ENCODE results near the gene MRPL20.

MRPL20 gene

DNA sequence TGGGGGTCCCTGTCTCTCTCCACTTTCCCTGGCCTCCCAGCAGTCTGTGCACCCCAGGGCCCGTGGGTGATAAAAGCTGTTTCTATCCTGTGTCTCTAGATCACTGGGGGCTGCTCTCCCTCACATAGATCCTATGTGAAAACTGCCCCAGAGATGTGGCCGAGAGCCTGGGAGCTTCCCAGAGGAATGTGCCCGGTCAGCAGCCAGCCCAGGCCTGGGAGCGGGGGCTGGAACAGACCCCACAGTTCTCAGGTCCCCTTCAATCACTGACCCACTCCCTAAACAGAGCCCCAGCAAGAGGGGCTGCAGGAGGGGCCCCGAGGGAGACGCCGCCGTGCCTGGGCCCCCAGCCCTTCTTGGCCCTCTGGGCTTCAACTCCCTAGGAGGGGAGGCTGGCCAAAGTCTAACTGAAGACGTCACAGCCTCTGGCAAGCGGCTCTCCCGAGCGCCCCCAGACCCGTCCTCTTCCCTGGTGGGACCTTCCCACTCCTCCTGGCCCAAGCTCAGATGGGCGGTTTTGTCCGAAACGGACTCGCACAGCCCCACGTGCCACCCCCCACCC, 49.1 kb downstream of the MRPL20 start:
- TF ChIP-seq, protein P1, sequence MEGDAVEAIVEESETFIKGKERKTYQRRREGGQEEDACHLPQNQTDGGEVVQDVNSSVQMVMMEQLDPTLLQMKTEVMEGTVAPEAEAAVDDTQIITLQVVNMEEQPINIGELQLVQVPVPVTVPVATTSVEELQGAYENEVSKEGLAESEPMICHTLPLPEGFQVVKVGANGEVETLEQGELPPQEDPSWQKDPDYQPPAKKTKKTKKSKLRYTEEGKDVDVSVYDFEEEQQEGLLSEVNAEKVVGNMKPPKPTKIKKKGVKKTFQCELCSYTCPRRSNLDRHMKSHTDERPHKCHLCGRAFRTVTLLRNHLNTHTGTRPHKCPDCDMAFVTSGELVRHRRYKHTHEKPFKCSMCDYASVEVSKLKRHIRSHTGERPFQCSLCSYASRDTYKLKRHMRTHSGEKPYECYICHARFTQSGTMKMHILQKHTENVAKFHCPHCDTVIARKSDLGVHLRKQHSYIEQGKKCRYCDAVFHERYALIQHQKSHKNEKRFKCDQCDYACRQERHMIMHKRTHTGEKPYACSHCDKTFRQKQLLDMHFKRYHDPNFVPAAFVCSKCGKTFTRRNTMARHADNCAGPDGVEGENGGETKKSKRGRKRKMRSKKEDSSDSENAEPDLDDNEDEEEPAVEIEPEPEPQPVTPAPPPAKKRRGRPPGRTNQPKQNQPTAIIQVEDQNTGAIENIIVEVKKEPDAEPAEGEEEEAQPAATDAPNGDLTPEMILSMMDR (conservative IDR thresholded peaks at IDR 0.05; ENCODE audit: low read length) = no peak
- peak overlapping the region; percentile 93 for H3K4me3 ChIP-seq (ENCODE audit: low read length)
- no peak for DNase-seq (ENCODE audit: low read depth)

DNA sequence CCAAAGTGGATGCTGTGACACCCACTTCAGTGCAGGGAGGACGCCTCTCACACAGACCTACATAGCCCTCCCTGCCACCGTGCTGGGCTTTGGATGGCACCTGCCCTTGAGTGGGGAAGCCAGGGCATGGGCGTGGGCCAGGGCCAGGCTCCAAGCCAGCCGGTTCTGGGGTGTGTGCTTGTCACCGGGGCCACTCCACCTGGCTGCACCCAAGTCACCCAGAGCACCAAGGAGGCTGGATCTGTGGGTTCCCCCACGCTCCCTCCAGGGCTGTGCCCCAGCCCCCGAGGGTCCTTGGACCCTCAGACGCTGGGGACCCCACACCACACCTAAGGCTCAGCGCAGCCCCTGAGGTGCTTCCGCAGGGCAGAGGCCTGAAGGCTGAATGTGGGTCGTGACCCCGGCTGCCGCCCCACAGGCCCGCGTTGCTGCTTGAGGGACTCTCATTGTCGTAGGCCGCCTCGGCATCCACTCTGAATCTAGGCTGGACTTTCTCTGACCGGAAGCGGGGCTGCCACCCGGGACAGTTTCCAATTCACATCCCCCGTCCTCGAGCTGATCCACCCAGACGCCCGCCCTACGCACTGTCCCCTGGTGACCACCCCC, 50.2 kb downstream of the MRPL20 start:
- TF ChIP-seq, protein P1 (conservative IDR thresholded peaks at IDR 0.05; ENCODE audit: low read length) = no peak
- peak overlapping the region; percentile 93 for H3K4me3 ChIP-seq (ENCODE audit: low read length)
- no peak for DNase-seq (ENCODE audit: low read depth)

GRCh38 chr1:1356166-1356795, 50.8 kb downstream of the MRPL20 start:
- peak overlapping the region; percentile 93 for H3K4me3 ChIP-seq (ENCODE audit: low read length)
- TF ChIP-seq, protein P1 (conservative IDR thresholded peaks at IDR 0.05; ENCODE audit: low read length) = no peak
- no peak for DNase-seq (ENCODE audit: low read depth)

- H3K4me3 ChIP-seq (ENCODE audit: low read length) = peak overlapping the region; percentile 93
- TF ChIP-seq, protein P1 (conservative IDR thresholded peaks at IDR 0.05; ENCODE audit: low read length) = no peak
- DNase-seq (ENCODE audit: low read depth) = no peak
Observed at GRCh38 chr1:1355416-1355815, 51.7 kb downstream of the MRPL20 start.

DNA sequence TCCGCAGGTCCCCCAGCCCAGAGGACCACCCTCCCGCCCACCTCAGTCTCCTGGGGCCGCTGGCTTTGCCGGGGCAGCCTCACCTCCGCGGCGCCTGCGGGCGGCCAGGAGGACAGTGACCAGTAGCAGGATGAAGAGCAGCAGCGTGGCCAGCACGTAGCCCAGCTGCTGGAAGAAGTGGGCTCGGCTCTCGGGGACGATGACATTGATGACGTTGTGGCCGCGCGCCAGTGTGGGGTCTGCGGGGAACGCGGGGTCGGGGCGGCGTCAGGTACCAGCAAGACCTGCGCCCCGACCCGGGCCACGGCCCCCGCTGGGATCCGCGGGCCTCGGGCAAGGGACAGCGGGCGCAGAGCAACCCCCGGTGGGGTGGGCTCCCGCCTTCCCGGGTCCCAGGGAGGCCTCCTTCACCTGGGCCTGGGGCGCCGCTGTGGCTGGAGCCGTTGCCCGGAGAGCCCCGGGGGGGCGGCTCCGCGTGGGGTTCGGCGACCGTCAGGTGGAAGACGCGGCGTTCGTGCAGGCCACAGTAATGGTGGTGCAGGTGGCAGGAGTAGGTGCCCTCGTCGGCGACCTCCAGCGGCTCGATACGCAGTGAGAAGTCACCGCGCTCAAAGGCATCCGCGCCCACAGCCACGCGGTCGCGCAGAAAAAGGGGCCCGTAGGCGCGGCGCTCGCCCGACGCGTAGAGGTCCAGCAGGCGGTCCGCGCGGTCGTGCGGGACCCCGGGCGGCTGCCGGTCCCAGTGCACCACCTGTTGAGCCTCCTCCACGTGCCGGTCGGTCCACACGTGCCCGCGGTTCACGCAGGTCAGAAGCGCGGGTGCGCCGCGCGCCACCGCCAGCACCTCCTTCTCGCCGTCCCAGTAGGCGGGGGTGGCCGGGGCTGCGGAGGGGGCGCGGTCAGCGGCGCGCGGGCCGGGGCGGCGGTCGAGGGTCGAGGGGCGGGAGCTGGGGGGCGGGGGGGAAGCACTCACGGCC, 52.5 kb downstream of the MRPL20 start:
- TF ChIP-seq, protein P1 (conservative IDR thresholded peaks at IDR 0.05; ENCODE audit: low read length) = no peak
- peak overlapping the region; percentile 93 for H3K4me3 ChIP-seq (ENCODE audit: low read length)
- DNase-seq (ENCODE audit: low read depth) = no peak

GRCh38 chr1:1353389-1354151, 53.5 kb downstream of the MRPL20 start:
- DNase-seq (ENCODE audit: low read depth) = no peak
- peak overlapping the region; percentile 24; the same call in 1 of the 2 replicates for H3K4me3 ChIP-seq (ENCODE audit: low read length)
- TF ChIP-seq, protein P1 (conservative IDR thresholded peaks at IDR 0.05; ENCODE audit: low read length) = no peak

Measured in AG10803 (cell line).